ENCODE measurements around the gene GALNS.
A peak's percentile ranks its signal among the peaks of the same experiment; 100 is the strongest.

GALNS gene

GRCh38 chr16:88900662-88901052 is 43.9 kb upstream of the GALNS start:
- WGBS = 89% methylated on average over 12 of the region's 12 CpGs
- H2BK12ac ChIP-seq (ENCODE audit: low read length in 2 of 2) = no peak overlapping the region
- H3K14ac ChIP-seq (ENCODE audit: low read length in 2 of 2) = no peak overlapping the region

DNA sequence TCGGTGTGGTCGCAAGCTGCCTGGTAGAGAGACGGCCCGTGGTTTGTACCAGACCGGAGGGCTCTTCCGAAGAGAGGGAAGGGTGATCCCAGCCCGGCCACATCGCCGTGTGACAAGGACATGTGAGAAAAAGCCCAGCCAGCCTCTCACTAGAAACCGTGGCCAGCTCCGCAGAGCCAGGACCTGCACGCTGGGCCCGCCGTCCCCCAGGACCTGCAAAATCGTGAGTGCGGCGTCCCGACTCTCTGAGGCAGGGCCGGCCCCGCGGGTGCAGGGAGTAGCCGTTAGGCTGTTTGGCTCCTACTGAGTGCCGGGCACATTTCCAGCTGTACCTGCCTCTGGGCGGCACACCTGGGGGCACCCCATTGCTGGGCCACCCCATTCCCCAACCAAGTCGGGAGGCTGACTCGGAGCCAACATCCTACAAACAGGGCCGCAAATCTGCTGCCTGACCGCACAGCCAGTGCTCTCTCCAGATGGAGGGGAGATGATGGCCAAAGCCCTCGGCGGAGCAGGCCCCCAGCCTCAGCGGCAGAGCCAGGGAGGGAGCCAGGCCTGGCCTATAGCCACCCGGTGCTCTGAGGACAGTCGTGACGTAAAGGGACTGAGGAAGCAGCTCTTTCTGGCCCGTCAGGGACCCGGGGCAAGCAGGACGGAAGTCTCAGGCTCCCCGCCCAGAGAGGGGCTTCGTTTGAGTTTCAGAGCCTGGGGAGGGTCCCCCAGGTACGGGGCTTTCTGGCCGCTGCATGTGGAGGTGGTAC is 43.3 kb upstream of the GALNS start:
- H2BK12ac ChIP-seq (ENCODE audit: low read length in 2 of 2) = no peak overlapping the region
- H3K4me1 ChIP-seq (ENCODE audit: control insufficient read depth, insufficient read depth, low read depth, low read length) = no peaks in the 10 kb centered on the region
- H2BK120ac ChIP-seq (ENCODE audit: low read depth, low read length) = no peak overlapping the region
- no peak overlapping the region for H3K27ac ChIP-seq (ENCODE audit: low read length, poor library complexity, severe bottlenecking)
- H3K27me3 ChIP-seq (ENCODE audit: control insufficient read depth in 1 of 2, insufficient read depth in 1 of 2, low read length in 2 of 2) = peaks cover 12 to 32% of the 10 kb centered on the region in 2 experiments
- no peak overlapping the region for H2AFZ ChIP-seq (ENCODE audit: low read depth, low read length)
- H4K8ac ChIP-seq (ENCODE audit: low read length) = no peak overlapping the region
- no peaks in the 10 kb centered on the region for H3K9me3 ChIP-seq (ENCODE audit: control insufficient read depth, low read length)
- no peak overlapping the region for H2AK5ac ChIP-seq (ENCODE audit: low read length, severe bottlenecking)
- no peak overlapping the region for H3K4ac ChIP-seq (ENCODE audit: low read depth in 1 of 2, low read length in 2 of 2)
- no peak overlapping the region for H3K4me2 ChIP-seq (ENCODE audit: low read length, poor library complexity, severe bottlenecking)
- no peak overlapping the region for H4K91ac ChIP-seq (ENCODE audit: low read length)
- no peak overlapping the region for H3K4me3 ChIP-seq (ENCODE audit: insufficient read depth in 1 of 2, low read depth in 1 of 2, low read length in 2 of 2)
- no peak overlapping the region for H2BK15ac ChIP-seq (ENCODE audit: low read depth, poor library complexity, severe bottlenecking)
- H3K79me1 ChIP-seq (replicated peaks; ENCODE audit: low read length, poor library complexity, severe bottlenecking) = no peaks in the 10 kb centered on the region
- no peaks in the 10 kb centered on the region for H3K36me3 ChIP-seq (ENCODE audit: control insufficient read depth in 1 of 2, insufficient read depth in 2 of 2, low read depth in 1 of 2, low read length in 2 of 2)
- H2BK5ac ChIP-seq (ENCODE audit: low read depth, low read length, poor library complexity, severe bottlenecking) = no peak overlapping the region
- no peak overlapping the region for H3K9ac ChIP-seq (ENCODE audit: low read length)
- WGBS = 88% methylated on average over 41 of the region's 41 CpGs
- no peak overlapping the region for H3K23ac ChIP-seq (ENCODE audit: low read length in 2 of 2)
- no peak for DNase-seq
- no peak overlapping the region for H3K14ac ChIP-seq (ENCODE audit: low read length in 2 of 2)
- no peak overlapping the region for H3K18ac ChIP-seq (ENCODE audit: low read depth in 1 of 2, low read length in 2 of 2)

More at GRCh38 chr16:88900662-88901052, 43.9 kb upstream of the GALNS start:
- Histone ChIP-seq H2BK5ac (ENCODE audit: low read depth, low read length, poor library complexity, severe bottlenecking) (no peak overlapping the region), H3K4me1 (ENCODE audit: control insufficient read depth, insufficient read depth, low read depth, low read length) (peaks cover under 1% of the 10 kb centered on the region), H4K91ac (ENCODE audit: low read length) (no peak overlapping the region), H3K36me3 (ENCODE audit: control insufficient read depth in 1 of 2, insufficient read depth in 2 of 2, low read depth in 1 of 2, low read length in 2 of 2) (no peaks in the 10 kb centered on the region), H3K79me1 (replicated peaks; ENCODE audit: low read length, poor library complexity, severe bottlenecking) (no peaks in the 10 kb centered on the region), H2AFZ (ENCODE audit: low read depth, low read length) (no peak overlapping the region), H2BK120ac (ENCODE audit: low read depth, low read length) (no peak overlapping the region), H3K9me3 (ENCODE audit: control insufficient read depth, low read length) (no peaks in the 10 kb centered on the region), H2AK5ac (ENCODE audit: low read length, severe bottlenecking) (no peak overlapping the region), H4K8ac (ENCODE audit: low read length) (no peak overlapping the region), H3K27me3 (ENCODE audit: control insufficient read depth in 1 of 2, insufficient read depth in 1 of 2, low read length in 2 of 2) (peaks cover 12 to 32% of the 10 kb centered on the region in 2 experiments), H3K4ac (ENCODE audit: low read depth in 1 of 2, low read length in 2 of 2) (no peak overlapping the region), H2BK15ac (ENCODE audit: low read depth, poor library complexity, severe bottlenecking) (no peak overlapping the region), H3K27ac (ENCODE audit: low read length, poor library complexity, severe bottlenecking) (no peak overlapping the region), H3K23ac (ENCODE audit: low read length in 2 of 2) (no peak overlapping the region), H3K4me2 (ENCODE audit: low read length, poor library complexity, severe bottlenecking) (no peak overlapping the region), H3K18ac (ENCODE audit: low read depth in 1 of 2, low read length in 2 of 2) (no peak overlapping the region), H3K4me3 (ENCODE audit: insufficient read depth in 1 of 2, low read depth in 1 of 2, low read length in 2 of 2) (no peak overlapping the region), H3K9ac (ENCODE audit: low read length) (no peak overlapping the region)
- DNase-seq = no peak

DNA sequence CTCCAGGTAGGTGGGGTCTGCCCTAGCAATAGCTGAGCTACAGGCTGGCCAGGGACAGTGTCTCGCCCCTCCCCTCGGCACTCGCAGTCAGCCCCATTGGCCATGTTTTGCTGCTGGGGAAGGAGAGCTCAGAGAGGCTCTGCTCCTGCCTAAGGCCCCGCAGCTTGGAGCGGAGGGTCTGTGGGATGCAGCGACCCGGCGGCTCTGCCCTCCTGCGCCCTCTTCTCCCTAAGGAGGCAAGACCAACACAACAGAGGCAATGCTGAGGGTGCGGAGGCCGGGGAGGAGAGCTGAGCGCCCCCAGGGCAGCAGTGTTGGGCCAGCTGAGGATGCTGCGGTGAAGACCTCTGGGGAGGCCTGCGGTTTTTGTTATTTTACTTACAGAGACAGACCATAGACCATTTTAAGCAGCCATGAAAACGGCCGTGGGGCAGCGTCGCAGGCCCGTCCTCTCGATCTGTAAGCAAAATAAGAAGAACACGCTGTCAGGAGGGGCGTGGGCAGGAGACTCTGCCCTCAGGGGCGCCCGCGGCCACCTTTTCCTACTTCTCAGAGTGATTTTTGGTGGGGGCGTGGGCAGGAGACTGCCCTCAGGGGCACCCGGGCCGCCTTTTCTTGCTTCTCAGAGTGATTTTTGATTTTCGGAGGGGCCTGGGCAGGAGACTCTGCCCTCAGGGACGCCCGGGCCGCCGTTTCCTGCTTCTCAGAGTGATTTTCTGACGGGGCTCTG is 41.1 kb upstream of the GALNS start:
- H3K27me3 ChIP-seq (ENCODE audit: control insufficient read depth in 1 of 2, insufficient read depth in 1 of 2, low read length in 2 of 2) = peaks cover 12 to 24% of the 10 kb centered on the region in 2 experiments
- H3K4me1 ChIP-seq (ENCODE audit: control insufficient read depth, insufficient read depth, low read depth, low read length) = no peaks in the 10 kb centered on the region
- WGBS = 90% methylated on average over 33 of the region's 34 CpGs
- no peak overlapping the region for H3K4me3 ChIP-seq (ENCODE audit: insufficient read depth in 1 of 2, low read depth in 1 of 2, low read length in 2 of 2)
- no peak overlapping the region for H2AK5ac ChIP-seq (ENCODE audit: low read length, severe bottlenecking)
- no peak overlapping the region for H2BK5ac ChIP-seq (ENCODE audit: low read depth, low read length, poor library complexity, severe bottlenecking)
- H3K14ac ChIP-seq (ENCODE audit: low read length in 2 of 2) = no peak overlapping the region
- no peak overlapping the region for H2BK15ac ChIP-seq (ENCODE audit: low read depth, poor library complexity, severe bottlenecking)
- no peak overlapping the region for H3K27ac ChIP-seq (ENCODE audit: low read length, poor library complexity, severe bottlenecking)
- H3K23ac ChIP-seq (ENCODE audit: low read length in 2 of 2) = no peak overlapping the region
- H3K36me3 ChIP-seq (ENCODE audit: control insufficient read depth in 1 of 2, insufficient read depth in 2 of 2, low read depth in 1 of 2, low read length in 2 of 2) = no peaks in the 10 kb centered on the region
- no peak overlapping the region for H3K9ac ChIP-seq (ENCODE audit: low read length)
- H3K4me2 ChIP-seq (ENCODE audit: low read length, poor library complexity, severe bottlenecking) = no peak overlapping the region
- DNase-seq = no peak
- H3K9me3 ChIP-seq (ENCODE audit: control insufficient read depth, low read length) = no peaks in the 10 kb centered on the region
- no peak overlapping the region for H3K4ac ChIP-seq (ENCODE audit: low read depth in 1 of 2, low read length in 2 of 2)
- no peak overlapping the region for H4K91ac ChIP-seq (ENCODE audit: low read length)
- H2BK120ac ChIP-seq (ENCODE audit: low read depth, low read length) = no peak overlapping the region
- no peak overlapping the region for H2AFZ ChIP-seq (ENCODE audit: low read depth, low read length)
- no peaks in the 10 kb centered on the region for H3K79me1 ChIP-seq (replicated peaks; ENCODE audit: low read length, poor library complexity, severe bottlenecking)
- H4K8ac ChIP-seq (ENCODE audit: low read length) = no peak overlapping the region
- H3K18ac ChIP-seq (ENCODE audit: low read depth in 1 of 2, low read length in 2 of 2) = no peak overlapping the region
- no peak overlapping the region for H2BK12ac ChIP-seq (ENCODE audit: low read length in 2 of 2)

DNA sequence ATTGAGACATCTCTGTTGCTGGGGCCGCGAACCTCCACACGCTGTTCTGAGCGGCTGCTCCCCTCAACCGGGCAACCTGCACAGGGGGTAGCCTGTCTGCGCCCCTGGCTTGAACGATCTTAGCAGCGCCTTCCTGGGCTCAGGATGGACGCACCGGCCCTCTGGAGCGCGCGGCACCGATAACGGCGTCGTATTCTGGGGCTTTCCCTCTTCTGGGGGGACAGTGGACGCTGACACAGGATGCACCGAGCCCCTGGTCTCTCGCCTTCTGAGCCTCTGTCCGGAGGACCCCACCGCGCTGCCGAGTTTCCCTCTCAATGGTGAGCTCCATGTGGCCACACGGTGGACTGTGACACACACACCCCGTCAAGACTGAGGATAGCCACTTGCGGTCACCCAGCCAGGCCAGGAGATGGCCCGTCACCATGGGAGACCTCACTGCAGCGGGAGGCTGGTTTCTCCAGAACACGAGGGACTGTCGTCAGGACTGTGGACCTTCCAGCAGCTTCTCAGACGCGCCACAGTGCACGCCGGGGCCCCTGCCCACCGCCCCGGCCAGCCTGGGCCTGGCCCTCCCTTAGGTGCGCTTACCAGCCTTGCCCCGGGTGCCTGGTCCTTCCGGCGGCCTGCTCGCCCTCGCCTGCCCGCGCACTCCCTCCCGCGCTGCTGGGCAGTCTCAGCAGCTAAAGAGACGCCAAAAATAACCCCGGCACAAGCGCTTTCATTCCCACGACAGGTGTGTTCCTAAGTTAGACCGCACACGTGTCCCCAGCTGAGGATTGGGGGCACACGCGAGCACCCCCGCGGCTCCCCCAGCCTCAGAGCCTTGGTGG is 39.7 kb upstream of the GALNS start:
- Histone ChIP-seq H3K23ac (ENCODE audit: low read length in 2 of 2) (no peak overlapping the region), H3K9me3 (ENCODE audit: control insufficient read depth, low read length) (no peaks in the 10 kb centered on the region), H3K18ac (ENCODE audit: low read depth in 1 of 2, low read length in 2 of 2) (no peak overlapping the region), H2AK5ac (ENCODE audit: low read length, severe bottlenecking) (no peak overlapping the region), H3K14ac (ENCODE audit: low read length in 2 of 2) (no peak overlapping the region), H2BK15ac (ENCODE audit: low read depth, poor library complexity, severe bottlenecking) (peak overlapping the region; percentile 5), H3K4ac (ENCODE audit: low read depth in 1 of 2, low read length in 2 of 2) (no peak overlapping the region), H3K79me1 (replicated peaks; ENCODE audit: low read length, poor library complexity, severe bottlenecking) (no peaks in the 10 kb centered on the region), H3K36me3 (ENCODE audit: control insufficient read depth in 1 of 2, insufficient read depth in 2 of 2, low read depth in 1 of 2, low read length in 2 of 2) (no peaks in the 10 kb centered on the region), H4K91ac (ENCODE audit: low read length) (peak overlapping the region; percentile 41), H3K27me3 (ENCODE audit: control insufficient read depth in 1 of 2, insufficient read depth in 1 of 2, low read length in 2 of 2) (peaks cover 17 to 29% of the 10 kb centered on the region in 2 experiments), H3K4me1 (ENCODE audit: control insufficient read depth, insufficient read depth, low read depth, low read length) (no peaks in the 10 kb centered on the region), H3K4me2 (ENCODE audit: low read length, poor library complexity, severe bottlenecking) (no peak overlapping the region), H2BK120ac (ENCODE audit: low read depth, low read length) (no peak overlapping the region), H3K27ac (ENCODE audit: low read length, poor library complexity, severe bottlenecking) (no peak overlapping the region), H2BK5ac (ENCODE audit: low read depth, low read length, poor library complexity, severe bottlenecking) (no peak overlapping the region), H3K4me3 (ENCODE audit: insufficient read depth in 1 of 2, low read depth in 1 of 2, low read length in 2 of 2) (no peak overlapping the region), H4K8ac (ENCODE audit: low read length) (no peak overlapping the region), H2AFZ (ENCODE audit: low read depth, low read length) (no peak overlapping the region), H2BK12ac (ENCODE audit: low read length in 2 of 2) (no peak overlapping the region), H3K9ac (ENCODE audit: low read length) (no peak overlapping the region)
- WGBS = 87% methylated on average over 57 of the region's 57 CpGs
- no peak for DNase-seq
